Body of pancreas (tissue), 4 donors: ENCODE data around the gene ZNRF4.

Source experiments
- POLR2A ChIP-seq, 3 donors: fragments of 450-650 bp; IDR thresholded peaks; one replicate each; pipeline ENCODE4 v1.6.1; 2016; ENCODE audit warnings: antibody characterized with exemption in 3 of 3, mild to moderate bottlenecking in 2 of 3
- TF ChIP-seq, protein P1 (sequence below), 7 experiments: fragments of 450-650 bp in 4 of 7; fragments of 200-600 bp in 3 of 7; sonication (generic) in 3 of 7; IDR thresholded peaks; one replicate each; pipeline ENCODE4 v1.5.1; 2016 to 2019; ENCODE audit warnings: antibody characterized with exemption in 7 of 7

DNA sequence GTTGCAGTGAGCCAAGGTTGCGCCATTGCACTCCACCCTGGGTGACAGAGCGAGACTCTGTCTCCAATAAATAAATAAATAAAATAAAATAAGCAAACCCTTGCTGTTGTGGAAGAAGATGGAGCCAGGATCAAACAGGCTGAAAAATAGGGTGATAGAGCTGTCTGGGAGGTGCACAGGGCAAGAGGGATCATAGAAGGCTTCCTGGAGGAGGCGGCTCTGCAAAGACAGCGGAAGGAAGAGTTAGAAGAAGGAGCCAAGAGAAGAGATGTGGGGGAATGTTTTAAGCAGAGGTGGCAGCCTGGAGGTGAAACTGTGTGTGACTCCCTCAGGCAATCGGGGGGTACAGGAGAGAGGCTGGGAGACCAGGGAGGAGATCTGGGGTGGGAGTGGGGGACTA, 40.6 kb downstream of the ZNRF4 start:
- TF ChIP-seq, protein P1, sequence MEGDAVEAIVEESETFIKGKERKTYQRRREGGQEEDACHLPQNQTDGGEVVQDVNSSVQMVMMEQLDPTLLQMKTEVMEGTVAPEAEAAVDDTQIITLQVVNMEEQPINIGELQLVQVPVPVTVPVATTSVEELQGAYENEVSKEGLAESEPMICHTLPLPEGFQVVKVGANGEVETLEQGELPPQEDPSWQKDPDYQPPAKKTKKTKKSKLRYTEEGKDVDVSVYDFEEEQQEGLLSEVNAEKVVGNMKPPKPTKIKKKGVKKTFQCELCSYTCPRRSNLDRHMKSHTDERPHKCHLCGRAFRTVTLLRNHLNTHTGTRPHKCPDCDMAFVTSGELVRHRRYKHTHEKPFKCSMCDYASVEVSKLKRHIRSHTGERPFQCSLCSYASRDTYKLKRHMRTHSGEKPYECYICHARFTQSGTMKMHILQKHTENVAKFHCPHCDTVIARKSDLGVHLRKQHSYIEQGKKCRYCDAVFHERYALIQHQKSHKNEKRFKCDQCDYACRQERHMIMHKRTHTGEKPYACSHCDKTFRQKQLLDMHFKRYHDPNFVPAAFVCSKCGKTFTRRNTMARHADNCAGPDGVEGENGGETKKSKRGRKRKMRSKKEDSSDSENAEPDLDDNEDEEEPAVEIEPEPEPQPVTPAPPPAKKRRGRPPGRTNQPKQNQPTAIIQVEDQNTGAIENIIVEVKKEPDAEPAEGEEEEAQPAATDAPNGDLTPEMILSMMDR (IDR thresholded peaks at IDR 0.05) = no peak
- TF ChIP-seq POLR2A (IDR thresholded peaks at IDR 0.05) = no peak
